HCT116 (cell line): ENCODE results near the gene LPAR1. TPM values are rescaled to one million over a fixed set of nuclear protein-coding genes. Genes with fewer than 3 reads are reported as not detected.

Experiments used
- ATAC-seq: fragments of 200-7000 bp; cut with Tn5 transposase; 2 replicates; pipeline ENCODE4 v1.9.1; 2020; ENCODE audit warnings: mild to moderate bottlenecking, moderate library complexity
- BruUV-seq: library from RNA; stranded (reverse); fragments of 400-500 nt; replicated peaks from 2 replicates; lab custom pipeline; 2021; lab: Mats Ljungman, UMichigan
- CTCF ChIA-PET: fragments of 300-600 bp; sonication (Branson Sonifier 250); formaldehyde crosslinking; loops from one replicate; lab custom pipeline; 2021; ENCODE audit warnings: antibody characterized with exemption; lab: Charles Lee
- POLR2A ChIA-PET: fragments of 300-600, 350-600 bp; sonication (Branson Sonifier 250); formaldehyde crosslinking; loops from one replicate; lab custom pipeline; 2021; ENCODE audit warnings: antibody characterized with exemption; lab: Charles Lee
- RAD21 ChIA-PET, 2 experiments: fragments of 300-600 bp; sonication (Branson Sonifier 250); formaldehyde crosslinking; loops; one replicate each; lab custom pipeline; 2023; ENCODE audit warnings: low total read pairs in 2 of 2; ENCODE audit not compliant: uncharacterized antibody in 2 of 2, unreplicated experiment in 2 of 2, low non-redundant PET in 1 of 2; lab: Charles Lee
- DNase-seq: peaks from one replicate; pipeline ENCODE4 v3.0.0-alpha.2; 2010; ENCODE audit warnings: low read depth, low spot score
- H2AFZ ChIP-seq: fragments of 200-600 bp; shearing (Covaris generic), sonication (generic); 2 replicates; pipeline ENCODE4 v1.6.1; 2017; ENCODE audit warnings: low read depth, mixed run types, mixed read lengths, antibody characterized with exemption, low read length; ENCODE audit not compliant: poor library complexity, severe bottlenecking
- H3K27ac ChIP-seq: 2 replicates; pipeline ENCODE4 v1.5.1; 2012; ENCODE audit warnings: low read depth, low read length
- H3K27me3 ChIP-seq: fragments of 200-600 bp; sonication (generic); 2 replicates; pipeline ENCODE4 v1.6.1; 2016; ENCODE audit warnings: mixed run types, low read length, mixed read lengths; ENCODE audit not compliant: insufficient read depth
- H3K36me3 ChIP-seq, 2 experiments: fragments of 200-500 bp in 1 of 2; fragments of 200-600 bp in 1 of 2; sonication (Bioruptor generic) in 1 of 2; sonication (generic) in 1 of 2; 2 replicates each; pipeline versions ENCODE4 v1.5.1 to v1.6.1; 2014 to 2016; ENCODE audit warnings: low read length in 2 of 2, inconsistent platforms in 1 of 2, mixed read lengths in 1 of 2, mixed run types in 1 of 2; ENCODE audit not compliant: insufficient read depth in 2 of 2, control insufficient read depth in 1 of 2
- H3K4me1 ChIP-seq, 2 experiments: fragments of 200-600 bp in 1 of 2; sonication (generic) in 1 of 2; 2 replicates each; pipeline versions ENCODE4 v1.5.1 to v1.6.1; 2012 to 2017; ENCODE audit warnings: low read length in 2 of 2, inconsistent platforms in 1 of 2, mild to moderate bottlenecking in 1 of 2, mixed read lengths in 1 of 2, mixed run types in 1 of 2, moderate library complexity in 1 of 2; ENCODE audit not compliant: insufficient read depth in 2 of 2, control insufficient read depth in 1 of 2
- H3K4me2 ChIP-seq: fragments of 200-600 bp; sonication (generic); 2 replicates; pipeline ENCODE4 v1.6.1; 2017; ENCODE audit warnings: mixed run types, low read length, mixed read lengths
- H3K4me3 ChIP-seq, 2 experiments: fragments of 200-600 bp in 1 of 2; sonication (generic) in 1 of 2; replicated peaks in 1 of 2; 2 replicates each; pipeline ENCODE4 v1.5.1; 2011 to 2016; ENCODE audit warnings: low read length in 2 of 2, control low read depth in 1 of 2, low read depth in 1 of 2, mild to moderate bottlenecking in 1 of 2, mixed read lengths in 1 of 2, mixed run types in 1 of 2
- H3K79me2 ChIP-seq: fragments of 200-600 bp; sonication (generic); 2 replicates; pipeline ENCODE4 v1.6.1; 2017; ENCODE audit warnings: mild to moderate bottlenecking, mixed run types, low read length, moderate library complexity, mixed read lengths; ENCODE audit not compliant: insufficient read depth
- H3K9ac ChIP-seq: fragments of 200-600 bp; sonication (generic); 2 replicates; pipeline ENCODE4 v1.6.1; 2016; ENCODE audit warnings: low read length, mixed read lengths
- H3K9me2 ChIP-seq: fragments of 200-600 bp; sonication (generic), shearing (Covaris generic); 2 replicates; pipeline ENCODE4 v1.6.1; 2017; ENCODE audit warnings: mixed run types, mild to moderate bottlenecking, moderate library complexity; ENCODE audit not compliant: insufficient read depth
- H3K9me3 ChIP-seq, 2 experiments: fragments of 200-500 bp in 1 of 2; fragments of 200-600 bp in 1 of 2; sonication (Bioruptor generic) in 1 of 2; sonication (generic) in 1 of 2; 2 replicates each; pipeline ENCODE4 v1.6.1; 2014 to 2017; ENCODE audit warnings: low read length in 2 of 2, mixed read lengths in 2 of 2, inconsistent platforms in 1 of 2, low read depth in 1 of 2, mild to moderate bottlenecking in 1 of 2, mixed run types in 1 of 2, moderate library complexity in 1 of 2; ENCODE audit not compliant: control insufficient read depth in 1 of 2, insufficient read depth in 1 of 2
- H4K20me1 ChIP-seq: fragments of 200-600 bp; sonication (generic), shearing (Covaris generic); 2 replicates; pipeline ENCODE4 v1.6.1; 2017; ENCODE audit warnings: mixed run types, mild to moderate bottlenecking, moderate library complexity; ENCODE audit not compliant: insufficient read depth
- EGR1 ChIP-seq: IDR thresholded peaks from 2 replicates; pipeline ENCODE4 v1.6.1; 2012; ENCODE audit warnings: low read depth
- FOSL1 ChIP-seq: IDR thresholded peaks from 2 replicates; pipeline ENCODE4 v1.6.1; 2012; ENCODE audit warnings: low read depth
- POLR2A ChIP-seq: IDR thresholded peaks from 2 replicates; pipeline ENCODE4 v1.7.0; 2011; ENCODE audit warnings: borderline replicate concordance; ENCODE audit not compliant: insufficient read depth, insufficient read length; ENCODE audit errors: extremely low read depth
- YY1 ChIP-seq: IDR thresholded peaks from 2 replicates; pipeline ENCODE4 v1.6.1; 2011; ENCODE audit warnings: low read length, low read depth, moderate library complexity, mild to moderate bottlenecking; ENCODE audit not compliant: insufficient replicate concordance; ENCODE audit errors: extremely low read depth
- intact Hi-C: fragments of 100-400 bp; cut with micrococcal nuclease; formaldehyde crosslinking; loops from 2 replicates; pipeline ENCODE4 v1.10.0; 2022
- total RNA-seq: library from RNA; stranded (reverse); gene quantifications from one replicate; pipeline ENCODE4 v1.2.1, GENCODE V29; 2021; ENCODE audit not compliant: unreplicated experiment
- TF ChIP-seq, protein P1 (sequence below): IDR thresholded peaks from 2 replicates; pipeline ENCODE4 v1.6.1; 2012; ENCODE audit warnings: low read depth
- TF ChIP-seq, protein P2 (sequence below), 3 experiments: fragments of 200-600 bp in 1 of 3; sonication (generic) in 1 of 3; IDR thresholded peaks in 2 of 3; conservative IDR thresholded peaks in 1 of 3; 2 replicates each; pipeline ENCODE4 v1.5.1; 2012 to 2017; ENCODE audit warnings: low read depth in 2 of 3, low read length in 2 of 3, antibody characterized with exemption in 1 of 3, borderline replicate concordance in 1 of 3, control low read depth in 1 of 3, mild to moderate bottlenecking in 1 of 3, mixed read lengths in 1 of 3, mixed run types in 1 of 3, moderate library complexity in 1 of 3; ENCODE audit not compliant: insufficient read depth in 1 of 3
- TF ChIP-seq, protein P3 (sequence below): IDR thresholded peaks from 2 replicates; pipeline ENCODE4 v1.6.1; 2012

The LPAR1 gene
- total RNA-seq, 1 experiment from 2014 or later: 7.4 TPM

DNA sequence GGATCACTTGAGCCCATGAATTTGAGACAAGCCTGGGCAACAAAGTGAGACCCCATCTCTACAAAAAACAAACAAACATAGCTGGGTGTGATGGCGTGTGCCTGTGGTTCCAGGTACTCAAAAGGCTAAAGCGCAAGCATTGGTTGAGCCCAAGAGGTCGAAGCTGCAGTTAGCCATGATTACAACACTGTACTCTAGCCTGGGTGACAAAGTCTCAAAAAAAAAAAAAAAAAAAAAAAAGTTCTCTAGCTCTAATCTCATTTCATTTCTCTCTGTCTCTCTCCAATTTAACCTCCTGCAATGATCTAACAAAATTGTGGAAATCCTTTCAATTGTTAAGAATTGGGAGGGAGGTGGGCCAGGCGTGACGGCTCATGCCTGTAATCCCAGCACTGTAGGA lies 33.3 kb downstream of the LPAR1 start:
- Histone ChIP-seq H3K9ac (no peak overlapping the region), H3K4me2 (no peak overlapping the region), H3K4me3 (no peak overlapping the region), H3K9me2 (no peaks in the 10 kb centered on the region), H4K20me1 (no peaks in the 10 kb centered on the region), H3K4me1 (no peaks in the 10 kb centered on the region), H3K27me3 (no peaks in the 10 kb centered on the region), H3K9me3 (no peaks in the 10 kb centered on the region), H2AFZ (no peak overlapping the region), H3K27ac (no peak overlapping the region), H3K79me2 (no peaks in the 10 kb centered on the region), H3K36me3 (no peaks in the 10 kb centered on the region)
- no peak for TF ChIP-seq POLR2A
- TF ChIP-seq EGR1: no peak
- TF ChIP-seq YY1: no peak
- ATAC-seq (no peak), DNase-seq (no peak)
- intact Hi-C loops: loop anchor here (10.0 kb wide), 1 partner anchor 60 kb away; no protein-coding TSS in a partner anchor
- no TSS peak for BruUV-seq
- ChIA-PET POLR2A (no interaction called here), RAD21 (no interaction called here), CTCF (no interaction called here)

DNA sequence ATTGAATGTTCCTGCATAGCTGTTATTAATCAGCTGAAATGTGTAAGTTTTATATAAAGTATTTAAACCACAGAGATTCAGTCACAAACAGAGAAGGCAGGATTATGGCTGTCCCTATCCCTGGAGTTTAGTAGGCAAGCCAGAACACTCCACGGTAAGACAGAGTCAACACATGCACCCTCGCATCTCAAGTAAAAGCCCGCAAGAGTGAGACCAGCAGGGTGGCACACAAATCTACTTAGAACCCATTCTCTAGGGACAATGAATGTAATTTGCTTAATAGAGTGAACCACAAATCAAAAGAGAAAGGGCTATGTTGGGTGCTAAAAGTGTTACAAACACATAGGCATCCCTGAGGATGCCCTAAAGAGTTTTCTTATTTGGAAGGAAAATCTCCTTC lies 35.1 kb downstream of the LPAR1 start:
- no peak overlapping the region for H3K27ac ChIP-seq
- CTCF ChIA-PET: no interaction called here
- H3K4me3 ChIP-seq: no peak overlapping the region
- H3K9me2 ChIP-seq: no peaks in the 10 kb centered on the region
- RAD21 ChIA-PET: no interaction called here
- ATAC-seq: no peak
- H3K4me1 ChIP-seq: no peaks in the 10 kb centered on the region
- H3K4me2 ChIP-seq: no peak overlapping the region
- no peak for DNase-seq
- no peak overlapping the region for H2AFZ ChIP-seq
- intact Hi-C loops: loop anchor here (10.0 kb wide), 1 partner anchor 62 kb away; no protein-coding TSS in a partner anchor
- no peaks in the 10 kb centered on the region for H3K36me3 ChIP-seq
- H3K79me2 ChIP-seq: no peaks in the 10 kb centered on the region
- H3K9ac ChIP-seq: no peak overlapping the region
- TF ChIP-seq, protein P1, sequence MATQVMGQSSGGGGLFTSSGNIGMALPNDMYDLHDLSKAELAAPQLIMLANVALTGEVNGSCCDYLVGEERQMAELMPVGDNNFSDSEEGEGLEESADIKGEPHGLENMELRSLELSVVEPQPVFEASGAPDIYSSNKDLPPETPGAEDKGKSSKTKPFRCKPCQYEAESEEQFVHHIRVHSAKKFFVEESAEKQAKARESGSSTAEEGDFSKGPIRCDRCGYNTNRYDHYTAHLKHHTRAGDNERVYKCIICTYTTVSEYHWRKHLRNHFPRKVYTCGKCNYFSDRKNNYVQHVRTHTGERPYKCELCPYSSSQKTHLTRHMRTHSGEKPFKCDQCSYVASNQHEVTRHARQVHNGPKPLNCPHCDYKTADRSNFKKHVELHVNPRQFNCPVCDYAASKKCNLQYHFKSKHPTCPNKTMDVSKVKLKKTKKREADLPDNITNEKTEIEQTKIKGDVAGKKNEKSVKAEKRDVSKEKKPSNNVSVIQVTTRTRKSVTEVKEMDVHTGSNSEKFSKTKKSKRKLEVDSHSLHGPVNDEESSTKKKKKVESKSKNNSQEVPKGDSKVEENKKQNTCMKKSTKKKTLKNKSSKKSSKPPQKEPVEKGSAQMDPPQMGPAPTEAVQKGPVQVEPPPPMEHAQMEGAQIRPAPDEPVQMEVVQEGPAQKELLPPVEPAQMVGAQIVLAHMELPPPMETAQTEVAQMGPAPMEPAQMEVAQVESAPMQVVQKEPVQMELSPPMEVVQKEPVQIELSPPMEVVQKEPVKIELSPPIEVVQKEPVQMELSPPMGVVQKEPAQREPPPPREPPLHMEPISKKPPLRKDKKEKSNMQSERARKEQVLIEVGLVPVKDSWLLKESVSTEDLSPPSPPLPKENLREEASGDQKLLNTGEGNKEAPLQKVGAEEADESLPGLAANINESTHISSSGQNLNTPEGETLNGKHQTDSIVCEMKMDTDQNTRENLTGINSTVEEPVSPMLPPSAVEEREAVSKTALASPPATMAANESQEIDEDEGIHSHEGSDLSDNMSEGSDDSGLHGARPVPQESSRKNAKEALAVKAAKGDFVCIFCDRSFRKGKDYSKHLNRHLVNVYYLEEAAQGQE: no peak
- TF ChIP-seq, protein P2, sequence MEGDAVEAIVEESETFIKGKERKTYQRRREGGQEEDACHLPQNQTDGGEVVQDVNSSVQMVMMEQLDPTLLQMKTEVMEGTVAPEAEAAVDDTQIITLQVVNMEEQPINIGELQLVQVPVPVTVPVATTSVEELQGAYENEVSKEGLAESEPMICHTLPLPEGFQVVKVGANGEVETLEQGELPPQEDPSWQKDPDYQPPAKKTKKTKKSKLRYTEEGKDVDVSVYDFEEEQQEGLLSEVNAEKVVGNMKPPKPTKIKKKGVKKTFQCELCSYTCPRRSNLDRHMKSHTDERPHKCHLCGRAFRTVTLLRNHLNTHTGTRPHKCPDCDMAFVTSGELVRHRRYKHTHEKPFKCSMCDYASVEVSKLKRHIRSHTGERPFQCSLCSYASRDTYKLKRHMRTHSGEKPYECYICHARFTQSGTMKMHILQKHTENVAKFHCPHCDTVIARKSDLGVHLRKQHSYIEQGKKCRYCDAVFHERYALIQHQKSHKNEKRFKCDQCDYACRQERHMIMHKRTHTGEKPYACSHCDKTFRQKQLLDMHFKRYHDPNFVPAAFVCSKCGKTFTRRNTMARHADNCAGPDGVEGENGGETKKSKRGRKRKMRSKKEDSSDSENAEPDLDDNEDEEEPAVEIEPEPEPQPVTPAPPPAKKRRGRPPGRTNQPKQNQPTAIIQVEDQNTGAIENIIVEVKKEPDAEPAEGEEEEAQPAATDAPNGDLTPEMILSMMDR (IDR thresholded peaks at IDR 0.05 in 2 of 3, conservative IDR thresholded peaks at IDR 0.05 in 1 of 3; ENCODE audit: borderline replicate concordance in 1 of 3, insufficient read depth in 1 of 3, low read depth in 2 of 3, low read length in 2 of 3): no peak
- TF ChIP-seq, protein P3, sequence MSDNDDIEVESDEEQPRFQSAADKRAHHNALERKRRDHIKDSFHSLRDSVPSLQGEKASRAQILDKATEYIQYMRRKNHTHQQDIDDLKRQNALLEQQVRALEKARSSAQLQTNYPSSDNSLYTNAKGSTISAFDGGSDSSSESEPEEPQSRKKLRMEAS: no peak
- TF ChIP-seq FOSL1: no peak
- H3K9me3 ChIP-seq: no peaks in the 10 kb centered on the region
- H4K20me1 ChIP-seq: no peaks in the 10 kb centered on the region
- no peaks in the 10 kb centered on the region for H3K27me3 ChIP-seq
- POLR2A ChIA-PET: no interaction called here
- no TSS peak for BruUV-seq
